GM19395 (cell line): ENCODE measurements around the gene OR5L2.
"Not testable (repeated sequence)": the region's sequence is repeated elsewhere in the genome, so short reads cannot be mapped to it uniquely, and the experiment has no call there.

Experiments used
- ATAC-seq: cut with Tn5 transposase; IDR thresholded peaks from one replicate; pipeline ENCODE4 v1.9.1; 2021; ENCODE audit warnings: mild to moderate bottlenecking, moderate library complexity; ENCODE audit not compliant: unreplicated experiment

OR5L2 gene

GRCh38 chr11:55826919-55827318, at the start of gene OR5L2:
OR5L2 (plus strand) TSS chr11:55827219; CDS start chr11:55827219, 0 bp downstream.
- ATAC-seq, result no peak

GRCh38 chr11:55791606-55792005, 35.4 kb upstream of the OR5L2 start:
- no peak for ATAC-seq

GRCh38 chr11:55793321-55793720, 33.7 kb upstream of the OR5L2 start:
- ATAC-seq, result no peak

- no peak for ATAC-seq
Observed at GRCh38 chr11:55795256-55795655, 31.8 kb upstream of the OR5L2 start, which contains the start of gene OR5D14. OR5D14 (plus strand) TSS chr11:55795556; CDS start chr11:55795556, 0 bp downstream.

- no peak for ATAC-seq
Observed at GRCh38 chr11:55806248-55806647, 20.8 kb upstream of the OR5L2 start.

- no peak for ATAC-seq
Observed at GRCh38 chr11:55811067-55811466, 16.0 kb upstream of the OR5L2 start, which contains the start of gene OR5L1. OR5L1 (plus strand) TSS chr11:55811367; CDS start chr11:55811467, 100 bp downstream.

- no peak for ATAC-seq
Observed at GRCh38 chr11:55819330-55819729, 7.7 kb upstream of the OR5L2 start, which contains the start of gene OR5D18. OR5D18 (plus strand) TSS chr11:55819630; CDS start chr11:55819630, 0 bp downstream.

- no peak for ATAC-seq
Observed at GRCh38 chr11:55838452-55838851, 11.4 kb downstream of the OR5L2 start, which contains the start of gene OR5D16. OR5D16 (plus strand) TSS chr11:55838752; CDS start chr11:55838752, 0 bp downstream.

GRCh38 chr11:55847453-55847852, 20.4 kb downstream of the OR5L2 start:
- ATAC-seq, result no peak

GRCh38 chr11:55849037-55849436, 22.0 kb downstream of the OR5L2 start:
- ATAC-seq, result no peak

GRCh38 chr11:55852141-55852540, 25.1 kb downstream of the OR5L2 start:
- ATAC-seq, result no peak

- ATAC-seq, result no peak
Observed at GRCh38 chr11:55854704-55855103, 27.7 kb downstream of the OR5L2 start.

GRCh38 chr11:55867354-55867753, 40.3 kb downstream of the OR5L2 start:
- not testable (repeated sequence) for ATAC-seq

- not testable (repeated sequence) for ATAC-seq
Observed at GRCh38 chr11:55872731-55873130, 45.7 kb downstream of the OR5L2 start.

GRCh38 chr11:55873146-55873545, 46.1 kb downstream of the OR5L2 start:
- ATAC-seq, result not testable (repeated sequence)
